Measurements from ENCODE around the gene IQSEC1. TPM values are rescaled to one million over a fixed set of nuclear protein-coding genes. Genes with fewer than 3 reads are reported as not detected.
A peak's percentile ranks its signal among the peaks of the same experiment; 100 is the strongest.

Gene IQSEC1
- total RNA-seq, 1 donor from 2014 or later: 211 TPM

DNA sequence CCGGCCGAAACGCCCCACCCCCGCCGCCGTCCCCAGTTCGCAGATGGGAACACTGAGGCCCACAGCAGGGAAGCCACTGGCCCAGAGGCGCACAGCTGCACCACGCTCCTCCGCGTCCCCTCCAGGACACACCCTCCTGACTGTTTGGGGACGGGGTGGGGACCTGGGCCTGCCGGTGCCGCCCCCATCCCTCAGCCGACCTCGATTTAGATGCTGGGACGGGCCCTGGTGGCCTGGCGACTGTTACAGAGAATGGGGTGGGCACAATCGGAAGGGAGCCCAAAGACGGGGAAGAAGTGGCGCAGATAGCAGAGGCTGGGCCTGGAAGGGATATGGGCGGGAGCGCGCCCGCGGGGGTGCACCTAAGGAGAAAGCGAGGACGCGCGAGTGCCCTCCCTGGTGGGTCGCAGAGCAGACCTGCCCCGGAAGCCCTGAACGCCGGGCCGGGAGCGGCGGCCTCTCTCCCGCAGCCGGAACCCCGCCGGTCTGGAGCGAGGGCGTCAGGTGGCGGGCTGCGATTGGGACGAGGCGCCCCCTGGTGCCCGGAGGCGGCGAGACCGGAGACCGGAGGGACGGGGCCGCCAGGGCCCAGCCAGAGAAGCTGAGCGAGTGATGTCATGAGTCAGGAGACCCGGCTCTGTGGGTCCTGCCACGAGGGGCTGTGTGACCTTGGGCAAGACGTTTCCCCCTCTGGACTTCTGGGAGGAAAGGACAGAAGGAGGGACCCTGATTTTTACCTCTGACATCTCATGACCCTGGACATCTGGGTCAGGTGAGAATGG is 78.4 kb downstream of the IQSEC1 start:
- Mint-ChIP-seq H3K36me3 (ENCODE audit: unreplicated experiment) (no peaks in the 10 kb centered on the region), H3K4me1 (ENCODE audit: low read depth, unreplicated experiment) (peaks cover 45% of the 10 kb centered on the region), H3K27me3 (ENCODE audit: unreplicated experiment) (peaks cover 8% of the 10 kb centered on the region), H3K4me3 (ENCODE audit: unreplicated experiment) (peak overlapping the region; percentile 76), H3K9me3 (ENCODE audit: unreplicated experiment) (peaks cover 19% of the 10 kb centered on the region), H3K27ac (ENCODE audit: unreplicated experiment) (peak overlapping the region; percentile 87)
- TF ChIP-seq CTCF (IDR thresholded peaks at IDR 0.05; ENCODE audit: partially characterized antibody, unreplicated experiment): peak; percentile 91
- peak; percentile 94 for DNase-seq

DNA sequence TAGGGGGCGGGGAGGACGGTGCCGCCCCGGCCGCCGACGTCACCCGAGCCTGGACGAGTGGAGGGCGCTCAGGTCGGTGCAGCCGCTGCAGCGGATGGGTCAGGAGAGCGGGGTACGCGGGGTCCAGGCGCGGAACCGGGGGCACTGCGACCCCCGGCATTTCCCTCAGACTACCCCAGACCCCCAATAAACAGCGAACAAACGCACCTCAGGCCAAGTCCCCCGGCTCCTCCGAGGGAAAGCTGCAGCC is 78.9 kb downstream of the IQSEC1 start:
- H3K4me1 Mint-ChIP-seq (ENCODE audit: low read depth, unreplicated experiment): peaks cover 45% of the 10 kb centered on the region
- no peaks in the 10 kb centered on the region for H3K36me3 Mint-ChIP-seq (ENCODE audit: unreplicated experiment)
- H3K27me3 Mint-ChIP-seq (ENCODE audit: unreplicated experiment): peaks cover 8% of the 10 kb centered on the region
- peaks cover 19% of the 10 kb centered on the region for H3K9me3 Mint-ChIP-seq (ENCODE audit: unreplicated experiment)
- no peak for DNase-seq
- no peak for TF ChIP-seq CTCF (IDR thresholded peaks at IDR 0.05; ENCODE audit: partially characterized antibody, unreplicated experiment)
- no peak overlapping the region for H3K27ac Mint-ChIP-seq (ENCODE audit: unreplicated experiment)
- H3K4me3 Mint-ChIP-seq (ENCODE audit: unreplicated experiment): peak overlapping the region; percentile 76

GRCh38 chr3:12993517-12994356 is 79.5 kb downstream of the IQSEC1 start:
- no peak for DNase-seq
- Mint-ChIP-seq H3K27me3 (ENCODE audit: unreplicated experiment) (peaks cover 8% of the 10 kb centered on the region), H3K9me3 (ENCODE audit: unreplicated experiment) (peaks cover 18% of the 10 kb centered on the region), H3K4me1 (ENCODE audit: low read depth, unreplicated experiment) (peaks cover 44% of the 10 kb centered on the region), H3K4me3 (ENCODE audit: unreplicated experiment) (peak overlapping the region; percentile 30), H3K36me3 (ENCODE audit: unreplicated experiment) (no peaks in the 10 kb centered on the region), H3K27ac (ENCODE audit: unreplicated experiment) (no peak overlapping the region)
- TF ChIP-seq CTCF (IDR thresholded peaks at IDR 0.05; ENCODE audit: partially characterized antibody, unreplicated experiment): no peak

GRCh38 chr3:12992629-12993516 is 80.4 kb downstream of the IQSEC1 start:
- peaks cover 7% of the 10 kb centered on the region for H3K27me3 Mint-ChIP-seq (ENCODE audit: unreplicated experiment)
- no peak overlapping the region for H3K27ac Mint-ChIP-seq (ENCODE audit: unreplicated experiment)
- TF ChIP-seq CTCF (IDR thresholded peaks at IDR 0.05; ENCODE audit: partially characterized antibody, unreplicated experiment): peak; percentile 43

More at GRCh38 chr3:12992629-12993516, 80.4 kb downstream of the IQSEC1 start:
- Mint-ChIP-seq H3K4me1 (ENCODE audit: low read depth, unreplicated experiment) (peaks cover 45% of the 10 kb centered on the region), H3K4me3 (ENCODE audit: unreplicated experiment) (peak overlapping the region; percentile 64), H3K36me3 (ENCODE audit: unreplicated experiment) (no peaks in the 10 kb centered on the region), H3K9me3 (ENCODE audit: unreplicated experiment) (peaks cover 15% of the 10 kb centered on the region)
- DNase-seq: no peak

Data from glutamatergic neuron (in vitro differentiated cells).